Fibroblast of villous mesenchyme (primary cell): ENCODE results near the gene PCARE. TPM values are rescaled to one million over a fixed set of nuclear protein-coding genes. Genes with fewer than 3 reads are reported as not detected.

Source experiments
- DNase-seq: peaks from one replicate; pipeline ENCODE4 v3.0.0-alpha.2; 2010; ENCODE audit warnings: low read depth
- H3K4me3 ChIP-seq: 2 replicates; pipeline ENCODE4 v1.5.1; 2011; ENCODE audit warnings: low read depth, mild to moderate bottlenecking, low read length
- CTCF ChIP-seq: IDR thresholded peaks from 2 replicates; pipeline ENCODE4 v1.5.1; 2012; ENCODE audit warnings: low read depth, mild to moderate bottlenecking, low read length; ENCODE audit not compliant: insufficient read depth
- total RNA-seq: library from RNA; depleted of rRNA; stranded (reverse); fragments of >200 nt; gene quantifications from 2 replicates; pipeline ENCODE4 v1.2.3, GENCODE V29; 2012

PCARE gene
- total RNA-seq, 1 donor, result not detected

GRCh38 chr2:29064346-29064715 lies 10.0 kb downstream of the PCARE start:
- TF ChIP-seq CTCF, result no peak
- DNase-seq, result no peak
- no peak overlapping the region for H3K4me3 ChIP-seq

- no peak for TF ChIP-seq CTCF
- no peak overlapping the region for H3K4me3 ChIP-seq
- peak; percentile 37 for DNase-seq
Measured at GRCh38 chr2:29063646-29064345, 10.5 kb downstream of the PCARE start.

DNA sequence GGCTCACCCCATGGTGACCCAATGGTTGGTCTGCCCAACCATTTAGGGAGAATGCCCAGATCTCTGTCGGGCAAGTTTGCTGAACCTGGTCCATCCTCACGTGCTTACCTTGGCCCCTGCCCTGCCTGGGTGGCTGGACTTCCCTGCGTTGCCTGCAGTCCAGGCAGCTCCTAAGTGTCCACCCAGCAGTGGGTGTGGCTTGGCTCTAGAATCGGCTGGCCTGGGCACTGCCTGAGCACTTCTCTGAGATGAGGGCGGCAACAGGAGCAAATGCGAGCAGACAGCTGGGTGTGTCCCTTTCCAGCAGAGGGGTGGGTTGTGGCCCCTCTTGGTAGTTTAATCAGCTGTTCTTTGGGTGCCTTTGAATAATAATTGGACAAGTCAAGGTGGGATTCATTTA lies 11.3 kb downstream of the PCARE start:
- DNase-seq, result no peak
- no peak for TF ChIP-seq CTCF
- no peak overlapping the region for H3K4me3 ChIP-seq

DNA sequence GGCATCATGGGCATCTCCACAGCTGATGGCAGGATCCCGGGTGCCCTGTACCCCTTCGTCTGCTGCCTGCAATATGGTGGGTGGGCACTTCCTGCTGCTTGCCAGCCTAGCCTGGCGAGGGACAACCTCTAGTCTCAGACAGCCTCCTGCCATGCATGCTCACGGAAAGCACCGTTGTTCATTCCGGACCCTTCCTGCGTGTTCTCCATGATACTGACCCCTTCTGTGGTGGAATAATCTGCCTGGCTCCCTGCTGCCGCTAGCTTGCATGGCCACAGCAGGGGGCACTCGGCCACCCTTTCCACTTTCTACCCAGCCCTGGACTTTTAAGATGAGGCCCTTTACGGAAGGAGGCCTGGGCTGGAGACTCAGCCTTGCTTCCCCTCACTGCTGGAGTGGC lies 12.0 kb downstream of the PCARE start:
- no peak for DNase-seq
- no peak overlapping the region for H3K4me3 ChIP-seq
- TF ChIP-seq CTCF, result no peak

DNA sequence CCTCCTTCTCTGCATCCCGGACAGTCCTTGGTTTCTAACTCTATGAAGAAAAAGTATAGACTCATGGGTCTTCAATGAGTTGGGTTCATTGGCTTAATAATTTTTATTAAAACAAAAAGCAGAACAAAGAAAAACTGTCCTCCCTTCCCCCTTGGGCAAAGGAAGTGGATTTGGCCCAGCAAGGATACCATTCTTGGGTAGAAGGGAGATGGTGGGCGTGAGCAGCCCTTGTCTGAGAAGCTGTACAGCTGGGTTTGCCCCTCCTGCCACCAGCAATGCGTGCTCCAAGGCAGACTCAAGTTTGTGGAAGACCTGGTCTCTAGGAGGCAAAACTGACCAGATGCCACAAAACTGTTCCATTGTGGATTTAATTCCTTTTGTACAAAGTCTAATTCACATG lies 12.7 kb downstream of the PCARE start:
- no peak for DNase-seq
- TF ChIP-seq CTCF, result no peak
- no peak overlapping the region for H3K4me3 ChIP-seq

DNA sequence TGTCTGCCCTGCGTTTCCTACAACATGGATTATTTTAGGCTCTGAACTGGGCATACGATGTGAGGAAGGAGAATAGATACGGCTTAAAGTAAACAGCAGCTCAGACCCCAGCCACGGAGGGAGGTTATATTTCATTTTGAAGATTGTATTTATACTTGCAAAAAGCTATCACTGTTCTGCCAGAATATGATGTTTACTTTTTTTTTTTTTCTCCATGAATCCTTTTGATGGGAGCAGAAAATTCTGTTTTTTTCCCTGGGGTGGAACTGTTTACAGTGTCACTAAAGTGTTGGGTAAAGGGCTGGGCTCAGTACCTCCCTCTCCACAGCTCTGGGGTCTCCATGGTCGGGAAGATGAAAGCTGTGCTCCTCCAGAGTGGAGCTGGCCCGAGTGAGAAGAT lies 13.1 kb downstream of the PCARE start:
- DNase-seq, result no peak
- no peak for TF ChIP-seq CTCF
- no peak overlapping the region for H3K4me3 ChIP-seq

- DNase-seq, result no peak
- H3K4me3 ChIP-seq, result no peak overlapping the region
- TF ChIP-seq CTCF, result no peak
Measured at GRCh38 chr2:29060441-29060840, 13.9 kb downstream of the PCARE start.
